ENCODE measurements around the gene MBNL1. TPM values are rescaled to one million over a fixed set of nuclear protein-coding genes. Genes with fewer than 3 reads are reported as not detected.

The MBNL1 gene
- total RNA-seq, 1 donor from 2014 or later, result 172 TPM

DNA sequence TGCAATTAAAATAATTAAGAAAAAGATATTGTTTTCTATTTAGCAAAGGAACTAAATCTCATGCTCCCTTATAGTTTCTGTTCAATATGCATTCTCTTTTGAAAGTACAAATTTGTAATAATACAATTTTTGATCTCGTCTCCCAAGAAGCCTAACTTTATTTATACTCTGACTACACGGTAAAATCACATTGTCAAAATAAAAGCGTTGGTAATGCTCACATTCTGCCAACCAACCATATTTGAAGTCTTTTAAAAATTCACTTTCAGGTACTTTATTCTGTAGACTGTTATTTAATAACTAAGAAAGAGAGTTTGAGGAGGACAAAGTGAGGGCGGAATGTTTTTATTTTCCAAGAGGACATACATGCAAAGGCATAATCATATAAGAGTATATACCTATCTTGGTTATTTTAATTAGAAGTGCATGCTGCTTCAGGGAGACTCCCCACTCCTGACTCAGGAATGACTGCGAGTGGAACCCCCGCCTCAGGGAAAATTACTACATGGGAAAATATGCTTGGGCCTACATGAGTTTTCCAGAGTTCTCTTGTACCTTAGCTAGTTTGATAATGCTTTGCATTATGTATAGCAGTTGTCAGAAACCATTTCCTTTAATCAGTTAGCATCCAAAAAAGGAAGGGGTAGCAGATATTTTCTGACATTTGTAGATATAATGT lies 19.3 kb downstream of the MBNL1 start:
- no peak for TF ChIP-seq CTCF (IDR thresholded peaks at IDR 0.05; ENCODE audit: borderline replicate concordance)
- Histone ChIP-seq H3K27ac (replicated peaks) (peak overlapping the region; percentile 71), H3K4me1 (peaks cover 96% of the 10 kb centered on the region), H3K36me3 (no peaks in the 10 kb centered on the region), H3K9me3 (replicated peaks) (no peaks in the 10 kb centered on the region), H3K4me3 (peak overlapping the region; percentile 8), H3K27me3 (ENCODE audit: low read depth) (no peaks in the 10 kb centered on the region)
- intact Hi-C loops (cut with micrococcal nuclease), result no loop called here
- no peak for DNase-seq

GRCh38 chr3:152288681-152289080 lies 20.0 kb downstream of the MBNL1 start:
- Histone ChIP-seq H3K36me3 (no peaks in the 10 kb centered on the region), H3K27me3 (ENCODE audit: low read depth) (no peaks in the 10 kb centered on the region), H3K27ac (replicated peaks) (peak overlapping the region; percentile 71), H3K9me3 (replicated peaks) (no peaks in the 10 kb centered on the region), H3K4me3 (no peak overlapping the region), H3K4me1 (peaks cover 96% of the 10 kb centered on the region)
- intact Hi-C loops (cut with micrococcal nuclease), result no loop called here
- DNase-seq, result no peak
- TF ChIP-seq CTCF (IDR thresholded peaks at IDR 0.05; ENCODE audit: borderline replicate concordance), result no peak

GRCh38 chr3:152289708-152290107 lies 21.0 kb downstream of the MBNL1 start:
- H3K4me3 ChIP-seq, result no peak overlapping the region
- TF ChIP-seq CTCF (IDR thresholded peaks at IDR 0.05; ENCODE audit: borderline replicate concordance), result no peak
- H3K27me3 ChIP-seq (ENCODE audit: low read depth), result no peaks in the 10 kb centered on the region
- peaks cover 91% of the 10 kb centered on the region for H3K4me1 ChIP-seq
- no peaks in the 10 kb centered on the region for H3K36me3 ChIP-seq
- intact Hi-C loops (cut with micrococcal nuclease), result no loop called here
- H3K27ac ChIP-seq (replicated peaks), result peak overlapping the region; percentile 71
- no peak for DNase-seq
- H3K9me3 ChIP-seq (replicated peaks), result no peaks in the 10 kb centered on the region

GRCh38 chr3:152290374-152290773 lies 21.6 kb downstream of the MBNL1 start:
- Histone ChIP-seq H3K4me3 (no peak overlapping the region), H3K4me1 (peaks cover 91% of the 10 kb centered on the region), H3K27me3 (ENCODE audit: low read depth) (no peaks in the 10 kb centered on the region), H3K36me3 (no peaks in the 10 kb centered on the region), H3K9me3 (replicated peaks) (no peaks in the 10 kb centered on the region), H3K27ac (replicated peaks) (peak overlapping the region; percentile 71)
- no peak for DNase-seq
- intact Hi-C loops (cut with micrococcal nuclease), result no loop called here
- TF ChIP-seq CTCF (IDR thresholded peaks at IDR 0.05; ENCODE audit: borderline replicate concordance), result no peak

DNA sequence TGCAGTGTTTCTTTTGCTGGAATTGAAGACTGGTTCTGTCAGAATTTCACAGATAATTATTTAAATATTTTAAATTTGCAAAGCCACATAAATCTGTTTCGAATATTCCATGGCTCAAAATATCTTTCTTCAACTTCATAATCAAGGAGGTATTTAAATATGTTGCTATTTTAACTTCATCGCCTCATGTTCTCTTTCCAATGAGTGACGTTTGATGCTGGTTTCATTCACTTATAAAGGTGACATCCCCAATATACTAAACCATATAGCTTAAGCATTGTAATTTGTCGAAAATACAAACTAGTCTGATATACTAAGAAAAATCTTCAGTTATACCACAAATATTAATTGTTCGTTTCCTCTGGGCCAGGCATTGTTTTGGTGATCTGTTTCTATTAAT lies 22.5 kb downstream of the MBNL1 start:
- Histone ChIP-seq H3K27ac (replicated peaks) (peak overlapping the region; percentile 71), H3K36me3 (no peaks in the 10 kb centered on the region), H3K4me3 (peak overlapping the region; percentile 18), H3K4me1 (peaks cover 94% of the 10 kb centered on the region), H3K27me3 (ENCODE audit: low read depth) (no peaks in the 10 kb centered on the region), H3K9me3 (replicated peaks) (no peaks in the 10 kb centered on the region)
- DNase-seq, result no peak
- no peak for TF ChIP-seq CTCF (IDR thresholded peaks at IDR 0.05; ENCODE audit: borderline replicate concordance)
- intact Hi-C loops (cut with micrococcal nuclease), result no loop called here
